Effector memory CD4-positive, alpha-beta T cell (primary cell): ENCODE results near the gene MPIG6B.
"Not testable (repeated sequence)": the region's sequence is repeated elsewhere in the genome, so short reads cannot be mapped to it uniquely, and the experiment has no call there.

Source experiments
- DNase-seq, 3 donors: peaks; one replicate each; pipeline ENCODE4 v3.0.0-alpha.2; 2020
- H3K27ac ChIP-seq: 2 replicates; pipeline ENCODE4 v1.7.0; 2013; ENCODE audit warnings: mild to moderate bottlenecking, low read length, moderate library complexity; ENCODE audit not compliant: insufficient read depth, poor library complexity, severe bottlenecking
- H3K27me3 ChIP-seq: replicated peaks from 2 replicates; pipeline ENCODE4 v1.7.0; 2013; ENCODE audit warnings: mild to moderate bottlenecking, low read length; ENCODE audit not compliant: insufficient read depth, control insufficient read depth, poor library complexity, severe bottlenecking
- H3K36me3 ChIP-seq: 2 replicates; pipeline ENCODE4 v1.7.0; 2013; ENCODE audit warnings: mild to moderate bottlenecking, low read length, moderate library complexity; ENCODE audit not compliant: control insufficient read depth, insufficient read depth
- H3K4me1 ChIP-seq: 2 replicates; pipeline ENCODE4 v1.7.0; 2013; ENCODE audit warnings: low read length, mild to moderate bottlenecking; ENCODE audit not compliant: control insufficient read depth, insufficient read depth, poor library complexity, severe bottlenecking
- H3K4me3 ChIP-seq: 2 replicates; pipeline ENCODE4 v1.7.0; 2013; ENCODE audit warnings: low read length, low read depth, mild to moderate bottlenecking; ENCODE audit not compliant: insufficient read depth, poor library complexity, severe bottlenecking
- H3K9me3 ChIP-seq: 2 replicates; pipeline ENCODE4 v1.7.0; 2013; ENCODE audit warnings: mild to moderate bottlenecking, low read length, moderate library complexity; ENCODE audit not compliant: control insufficient read depth

Gene MPIG6B

DNA sequence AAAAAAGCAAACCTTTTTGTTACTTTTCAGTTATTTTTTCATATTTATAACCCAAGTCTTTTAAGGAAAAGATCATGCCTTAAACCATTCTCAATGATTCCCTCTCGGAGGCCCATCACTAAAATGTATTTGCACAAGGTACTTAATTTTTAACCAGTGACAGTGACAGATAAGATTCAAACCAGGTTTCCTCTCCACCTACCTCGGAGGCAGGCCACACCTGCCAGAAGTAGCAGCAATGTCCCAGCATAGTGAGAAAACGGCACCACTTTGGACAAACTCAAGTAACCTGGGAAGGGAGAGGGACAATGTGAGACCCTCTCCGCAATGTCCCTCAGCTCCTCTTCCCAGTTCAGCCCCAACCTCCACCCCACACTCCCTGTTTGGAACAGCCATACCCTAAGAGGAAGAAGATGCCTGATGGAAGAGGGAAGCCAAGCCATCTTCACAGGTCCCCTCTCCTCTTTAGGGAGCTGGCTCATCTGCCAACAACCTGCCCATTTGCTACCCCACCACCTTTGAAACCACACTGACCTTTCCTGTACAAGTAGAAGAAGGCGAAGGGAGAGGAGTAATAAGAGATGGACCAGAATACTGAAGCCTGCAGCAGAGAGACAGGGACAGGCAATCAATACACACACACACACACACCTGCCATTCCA, 22.3 kb upstream of the MPIG6B start:
- H3K4me1 ChIP-seq: peaks cover 18% of the 10 kb centered on the region
- H3K27ac ChIP-seq: no peak overlapping the region
- no peaks in the 10 kb centered on the region for H3K27me3 ChIP-seq
- H3K36me3 ChIP-seq: peaks cover 20% of the 10 kb centered on the region
- no peak overlapping the region for H3K4me3 ChIP-seq
- H3K9me3 ChIP-seq: no peaks in the 10 kb centered on the region
- no peak for DNase-seq

GRCh38 chr6:31701666-31702404, 21.3 kb upstream of the MPIG6B start:
- Histone ChIP-seq H3K27me3 (no peaks in the 10 kb centered on the region), H3K4me1 (peaks cover 18% of the 10 kb centered on the region), H3K36me3 (peaks cover 11% of the 10 kb centered on the region), H3K9me3 (no peaks in the 10 kb centered on the region), H3K4me3 (peak overlapping the region; percentile 91), H3K27ac (no peak overlapping the region)
- DNase-seq: no peak

- Histone ChIP-seq H3K27me3 (no peaks in the 10 kb centered on the region), H3K36me3 (peaks cover 9% of the 10 kb centered on the region), H3K4me1 (peaks cover 18% of the 10 kb centered on the region), H3K27ac (peak overlapping the region; percentile 99), H3K4me3 (peak overlapping the region; percentile 91), H3K9me3 (no peaks in the 10 kb centered on the region)
- no peak for DNase-seq
These were observed 20.8 kb upstream of the MPIG6B start for GRCh38 chr6:31702405-31702818.

- peak within 1 kb of the TSS; percentile 91 for H3K4me3 ChIP-seq
- H3K36me3 ChIP-seq: peaks cover 9% of the 10 kb centered on the region
- peak within 1 kb of the TSS; percentile 99 for H3K27ac ChIP-seq
- no peaks in the 10 kb centered on the region for H3K9me3 ChIP-seq
- H3K4me1 ChIP-seq: peaks cover 18% of the 10 kb centered on the region
- DNase-seq: peak; percentile 89 to 94 (median 94)
- no peaks in the 10 kb centered on the region for H3K27me3 ChIP-seq
These were observed 20.1 kb upstream of the MPIG6B start, which contains the start of gene ABHD16A for GRCh38 chr6:31702819-31703716. Gene ABHD16A (minus strand): TSS chr6:31703324. CDS start chr6:31703281, 43 bp downstream.

- no peak for DNase-seq
- Histone ChIP-seq H3K36me3 (no peaks in the 10 kb centered on the region), H3K27ac (no peak overlapping the region), H3K27me3 (no peaks in the 10 kb centered on the region), H3K9me3 (no peaks in the 10 kb centered on the region), H3K4me1 (peaks cover 15% of the 10 kb centered on the region), H3K4me3 (no peak overlapping the region)
These were observed 17.2 kb upstream of the MPIG6B start for GRCh38 chr6:31705931-31706330.

- H3K27me3 ChIP-seq: no peaks in the 10 kb centered on the region
These were observed 16.6 kb upstream of the MPIG6B start, which contains the start of gene LY6G6F for GRCh38 chr6:31706599-31706998. Gene LY6G6F (plus strand): TSS chr6:31706866. CDS start chr6:31706907, 41 bp downstream.

GRCh38 chr6:31707701-31708100, 15.5 kb upstream of the MPIG6B start:
- DNase-seq: no peak
- no peaks in the 10 kb centered on the region for H3K36me3 ChIP-seq
- no peak overlapping the region for H3K4me3 ChIP-seq
- H3K9me3 ChIP-seq: no peaks in the 10 kb centered on the region
- no peaks in the 10 kb centered on the region for H3K27me3 ChIP-seq
- peaks cover 3% of the 10 kb centered on the region for H3K4me1 ChIP-seq
- H3K27ac ChIP-seq: no peak overlapping the region

More at GRCh38 chr6:31706599-31706998, 16.6 kb upstream of the MPIG6B start, which contains the start of gene LY6G6F:
- H3K9me3 ChIP-seq: no peaks in the 10 kb centered on the region
- no peak for DNase-seq
- H3K4me3 ChIP-seq: no peak within 1 kb of the TSS
- H3K36me3 ChIP-seq: no peaks in the 10 kb centered on the region
- H3K27ac ChIP-seq: no peak within 1 kb of the TSS
- peaks cover 12% of the 10 kb centered on the region for H3K4me1 ChIP-seq

- DNase-seq: no peak
- Histone ChIP-seq H3K4me3 (no peak overlapping the region), H3K36me3 (no peaks in the 10 kb centered on the region), H3K9me3 (no peaks in the 10 kb centered on the region), H3K27ac (no peak overlapping the region), H3K4me1 (peaks cover 3% of the 10 kb centered on the region), H3K27me3 (no peaks in the 10 kb centered on the region)
These were observed 14.9 kb upstream of the MPIG6B start for GRCh38 chr6:31708224-31708623.

DNA sequence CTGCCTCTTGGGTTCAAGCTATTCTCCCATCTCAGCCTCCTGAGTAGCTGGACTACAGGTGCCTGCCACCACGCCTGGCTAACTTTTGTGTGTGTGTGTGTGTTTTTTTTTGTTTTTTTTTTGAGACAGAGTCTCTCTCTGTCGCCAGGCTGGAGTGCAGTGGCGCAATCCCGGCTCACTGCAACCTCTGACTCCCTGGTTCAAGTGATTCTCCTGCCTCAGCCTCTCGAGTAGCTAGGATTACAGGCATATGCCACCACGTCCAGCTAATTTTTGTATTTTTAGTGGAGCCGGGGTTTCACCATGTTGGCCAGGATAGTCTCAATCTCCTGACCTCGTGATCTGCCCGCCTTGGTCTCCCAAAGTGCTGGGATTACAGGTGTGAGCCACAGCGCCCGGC, 14.0 kb upstream of the MPIG6B start:
- not testable (repeated sequence) for DNase-seq, H3K9me3 ChIP-seq, H3K36me3 ChIP-seq, H3K27me3 ChIP-seq, H3K4me3 ChIP-seq, H3K4me1 ChIP-seq, H3K27ac ChIP-seq
